ENCODE results near the gene DNAL4.

DNAL4 gene

GRCh38 chr22:38834991-38835390 is 41.0 kb upstream of the DNAL4 start:
- Histone ChIP-seq H3K4me3 (no peak overlapping the region), H4K20me1 (peaks cover 30% of the 10 kb centered on the region), H3K27me3 (no peaks in the 10 kb centered on the region), H3K4me1 (peaks cover 10% of the 10 kb centered on the region), H3K9me3 (no peaks in the 10 kb centered on the region), H3K9ac (no peak overlapping the region), H3K36me3 (no peaks in the 10 kb centered on the region), H3K27ac (no peak overlapping the region), H3K4me2 (no peak overlapping the region)
- no peak for TF ChIP-seq Cebpa-rat (IDR thresholded peaks at IDR 0.05)

- no peaks in the 10 kb centered on the region for H3K9me3 ChIP-seq
- H3K4me2 ChIP-seq = no peak overlapping the region
- H4K20me1 ChIP-seq = peaks cover 33% of the 10 kb centered on the region
- H3K4me1 ChIP-seq = peaks cover 10% of the 10 kb centered on the region
- no peaks in the 10 kb centered on the region for H3K36me3 ChIP-seq
- no peaks in the 10 kb centered on the region for H3K27me3 ChIP-seq
- TF ChIP-seq Cebpa-rat (IDR thresholded peaks at IDR 0.05) = no peak
- no peak overlapping the region for H3K4me3 ChIP-seq
- no peak overlapping the region for H3K9ac ChIP-seq
- no peak overlapping the region for H3K27ac ChIP-seq
These were observed 40.4 kb upstream of the DNAL4 start for GRCh38 chr22:38834215-38834953.

GRCh38 chr22:38833061-38833460 is 39.1 kb upstream of the DNAL4 start:
- Histone ChIP-seq H3K9me3 (no peaks in the 10 kb centered on the region), H3K27ac (no peak overlapping the region), H3K4me1 (peaks cover 17% of the 10 kb centered on the region), H3K27me3 (no peaks in the 10 kb centered on the region), H4K20me1 (peaks cover 42% of the 10 kb centered on the region), H3K36me3 (no peaks in the 10 kb centered on the region), H3K9ac (no peak overlapping the region), H3K4me2 (no peak overlapping the region), H3K4me3 (no peak overlapping the region)
- TF ChIP-seq Cebpa-rat (IDR thresholded peaks at IDR 0.05) = no peak

GRCh38 chr22:38832005-38832978 is 38.3 kb upstream of the DNAL4 start:
- no peak overlapping the region for H3K27ac ChIP-seq
- peaks cover 17% of the 10 kb centered on the region for H3K4me1 ChIP-seq
- no peaks in the 10 kb centered on the region for H3K9me3 ChIP-seq
- peaks cover 42% of the 10 kb centered on the region for H4K20me1 ChIP-seq
- no peaks in the 10 kb centered on the region for H3K36me3 ChIP-seq
- H3K9ac ChIP-seq = no peak overlapping the region
- H3K4me2 ChIP-seq = no peak overlapping the region
- no peak overlapping the region for H3K4me3 ChIP-seq
- TF ChIP-seq Cebpa-rat (IDR thresholded peaks at IDR 0.05) = no peak
- H3K27me3 ChIP-seq = no peaks in the 10 kb centered on the region

- Histone ChIP-seq H3K9me3 (no peaks in the 10 kb centered on the region), H3K4me2 (peak overlapping the region; percentile 43), H3K36me3 (no peaks in the 10 kb centered on the region), H3K9ac (no peak overlapping the region), H3K27me3 (no peaks in the 10 kb centered on the region), H3K4me3 (no peak overlapping the region), H4K20me1 (peaks cover 46% of the 10 kb centered on the region), H3K4me1 (peaks cover 17% of the 10 kb centered on the region), H3K27ac (no peak overlapping the region)
- TF ChIP-seq Cebpa-rat (IDR thresholded peaks at IDR 0.05) = peak; percentile 14; the same call in 1 of the 2 replicates
These were observed 37.4 kb upstream of the DNAL4 start for GRCh38 chr22:38831166-38831945.

GRCh38 chr22:38830845-38831108 is 36.8 kb upstream of the DNAL4 start:
- no peaks in the 10 kb centered on the region for H3K27me3 ChIP-seq
- H3K36me3 ChIP-seq = no peaks in the 10 kb centered on the region
- TF ChIP-seq Cebpa-rat (IDR thresholded peaks at IDR 0.05) = no peak
- H3K4me2 ChIP-seq = peak overlapping the region; percentile 43
- H3K27ac ChIP-seq = no peak overlapping the region
- no peaks in the 10 kb centered on the region for H3K9me3 ChIP-seq
- no peak overlapping the region for H3K4me3 ChIP-seq
- peaks cover 50% of the 10 kb centered on the region for H4K20me1 ChIP-seq
- H3K9ac ChIP-seq = no peak overlapping the region
- H3K4me1 ChIP-seq = peaks cover 17% of the 10 kb centered on the region

- Histone ChIP-seq H3K36me3 (no peaks in the 10 kb centered on the region), H3K27ac (no peak overlapping the region), H3K4me2 (peak overlapping the region; percentile 43), H3K9ac (no peak overlapping the region), H3K4me1 (peaks cover 17% of the 10 kb centered on the region), H3K9me3 (no peaks in the 10 kb centered on the region), H3K27me3 (no peaks in the 10 kb centered on the region), H4K20me1 (peaks cover 52% of the 10 kb centered on the region), H3K4me3 (no peak overlapping the region)
- no peak for TF ChIP-seq Cebpa-rat (IDR thresholded peaks at IDR 0.05)
These were observed 36.3 kb upstream of the DNAL4 start for GRCh38 chr22:38830026-38830844.

- Histone ChIP-seq H3K4me2 (no peak overlapping the region), H3K9me3 (no peaks in the 10 kb centered on the region), H3K4me1 (peaks cover 17% of the 10 kb centered on the region), H3K36me3 (no peaks in the 10 kb centered on the region), H3K27me3 (no peaks in the 10 kb centered on the region), H3K4me3 (no peak overlapping the region), H4K20me1 (peaks cover 55% of the 10 kb centered on the region), H3K27ac (no peak overlapping the region), H3K9ac (no peak overlapping the region)
- TF ChIP-seq Cebpa-rat (IDR thresholded peaks at IDR 0.05) = no peak
These were observed 35.5 kb upstream of the DNAL4 start for GRCh38 chr22:38829485-38829884.

GRCh38 chr22:38828616-38829205 is 34.8 kb upstream of the DNAL4 start:
- Histone ChIP-seq H3K27me3 (no peaks in the 10 kb centered on the region), H3K27ac (no peak overlapping the region), H3K4me2 (peak overlapping the region; percentile 17; the same call in 1 of the 2 replicates), H3K4me1 (peaks cover 17% of the 10 kb centered on the region), H3K4me3 (no peak overlapping the region), H3K9ac (no peak overlapping the region), H4K20me1 (peaks cover 61% of the 10 kb centered on the region), H3K9me3 (no peaks in the 10 kb centered on the region), H3K36me3 (no peaks in the 10 kb centered on the region)
- no peak for TF ChIP-seq Cebpa-rat (IDR thresholded peaks at IDR 0.05)

Data from BLaER1 (cell line).